K562 (cell line): ENCODE data around the gene GFOD1.

Experiments
- CEBPG ChIP-seq, 3 experiments: fragments of 200-800 bp in 1 of 3; sonication (Bioruptor generic) in 1 of 3; sonication (generic) in 1 of 3; formaldehyde crosslinking in 1 of 3; IDR thresholded peaks in 2 of 3; conservative IDR thresholded peaks in 1 of 3; 2 replicates each; pipeline versions ENCODE4 v1.6.1 to v1.8.0; 2016 to 2022; ENCODE audit warnings: missing compliant biosample characterization in 2 of 3, missing genetic modification characterization in 2 of 3, mild to moderate bottlenecking in 1 of 3, missing genetic modification reagents in 1 of 3
- CTCF ChIP-seq, 3 experiments: IDR thresholded peaks in 2 of 3; conservative IDR thresholded peaks in 1 of 3; 2 replicates each; pipeline ENCODE4 v1.5.1; 2011 to 2012; ENCODE audit warnings: low read length in 3 of 3, mild to moderate bottlenecking in 3 of 3, control low read depth in 2 of 3, improper control_type of control experiment in 1 of 3, inconsistent platforms in 1 of 3, low read depth in 1 of 3, mixed read lengths in 1 of 3, moderate library complexity in 1 of 3; ENCODE audit not compliant: insufficient read depth in 2 of 3
- IFI16 ChIP-seq: fragments of 250-450 bp; sonication (Bioruptor Pico); IDR thresholded peaks from 2 replicates; pipeline ENCODE4 v2.1.2; 2022; ENCODE audit warnings: mild to moderate bottlenecking, inconsistent platforms
- KAT2B ChIP-seq: IDR thresholded peaks from one replicate; pipeline ENCODE4 v1.6.1; 2012; ENCODE audit warnings: low read depth, mild to moderate bottlenecking, control low read depth, inconsistent platforms, low read length, moderate library complexity
- MTA1 ChIP-seq: fragments of 450-650 bp; IDR thresholded peaks from 2 replicates; pipeline ENCODE4 v1.6.1; 2017; ENCODE audit warnings: borderline replicate concordance
- POLR2A ChIP-seq: fragments of 450-650 bp; conservative IDR thresholded peaks from 2 replicates; pipeline ENCODE4 v1.6.1; 2016
- RBM39 ChIP-seq: fragments of 200-400 bp; formaldehyde crosslinking; optimal IDR thresholded peaks from 2 replicates; pipeline ENCODE3; 2018; ENCODE audit warnings: low read depth, low read length
- SAFB ChIP-seq: fragments of 200-400 bp; formaldehyde crosslinking; IDR thresholded peaks from 2 replicates; pipeline ENCODE4 v1.6.1; 2017; ENCODE audit warnings: low read depth, low read length, borderline replicate concordance
- SMARCA4 ChIP-seq: fragments of 450-650 bp; IDR thresholded peaks from 2 replicates; pipeline ENCODE4 v1.6.1; 2016
- ZNF217 ChIP-seq: sonication (generic); formaldehyde crosslinking; IDR thresholded peaks from 2 replicates; pipeline ENCODE4 v1.8.0; 2022; ENCODE audit warnings: mild to moderate bottlenecking, missing genetic modification reagents
- ZNF407 ChIP-seq: fragments of 450-650 bp; IDR thresholded peaks from 2 replicates; pipeline ENCODE4 v1.6.1; 2016; ENCODE audit warnings: low read depth
- ZNF584 ChIP-seq: fragments of 200-800 bp; sonication (Bioruptor generic); IDR thresholded peaks from 2 replicates; pipeline ENCODE4 v1.6.1; 2016; ENCODE audit warnings: low read depth, mild to moderate bottlenecking, missing genetic modification characterization, missing compliant biosample characterization
- ZNF830 ChIP-seq: fragments of 250-450 bp; sonication (Bioruptor Pico); IDR thresholded peaks from 2 replicates; pipeline ENCODE4 v1.5.0; 2021; ENCODE audit warnings: mild to moderate bottlenecking
- TF ChIP-seq, protein P1 (sequence below): fragments of 150-350 bp; conservative IDR thresholded peaks from 2 replicates; pipeline ENCODE4 v1.6.1; 2014; ENCODE audit warnings: low read length

- TF ChIP-seq CTCF (IDR thresholded peaks at IDR 0.05 in 2 of 3, conservative IDR thresholded peaks at IDR 0.05 in 1 of 3; ENCODE audit: insufficient read depth in 2 of 3, low read depth in 1 of 3, low read length in 3 of 3) = no peak
- no peak for TF ChIP-seq ZNF830
- TF ChIP-seq SAFB = no peak
- no peak for TF ChIP-seq ZNF217
- TF ChIP-seq MTA1 = no peak
- no peak for TF ChIP-seq KAT2B
- no peak for TF ChIP-seq ZNF584
- no peak for TF ChIP-seq IFI16 (CRISPR knock-in tag)
- no peak for TF ChIP-seq CEBPG (CRISPR knock-in tag; IDR thresholded peaks at IDR 0.05)
- no peak for TF ChIP-seq CEBPG (tag; conservative IDR thresholded peaks at IDR 0.05 in 1 of 2, IDR thresholded peaks at IDR 0.05 in 1 of 2)
- no peak for TF ChIP-seq POLR2A
- TF ChIP-seq ZNF407 = no peak
- TF ChIP-seq, protein P1, sequence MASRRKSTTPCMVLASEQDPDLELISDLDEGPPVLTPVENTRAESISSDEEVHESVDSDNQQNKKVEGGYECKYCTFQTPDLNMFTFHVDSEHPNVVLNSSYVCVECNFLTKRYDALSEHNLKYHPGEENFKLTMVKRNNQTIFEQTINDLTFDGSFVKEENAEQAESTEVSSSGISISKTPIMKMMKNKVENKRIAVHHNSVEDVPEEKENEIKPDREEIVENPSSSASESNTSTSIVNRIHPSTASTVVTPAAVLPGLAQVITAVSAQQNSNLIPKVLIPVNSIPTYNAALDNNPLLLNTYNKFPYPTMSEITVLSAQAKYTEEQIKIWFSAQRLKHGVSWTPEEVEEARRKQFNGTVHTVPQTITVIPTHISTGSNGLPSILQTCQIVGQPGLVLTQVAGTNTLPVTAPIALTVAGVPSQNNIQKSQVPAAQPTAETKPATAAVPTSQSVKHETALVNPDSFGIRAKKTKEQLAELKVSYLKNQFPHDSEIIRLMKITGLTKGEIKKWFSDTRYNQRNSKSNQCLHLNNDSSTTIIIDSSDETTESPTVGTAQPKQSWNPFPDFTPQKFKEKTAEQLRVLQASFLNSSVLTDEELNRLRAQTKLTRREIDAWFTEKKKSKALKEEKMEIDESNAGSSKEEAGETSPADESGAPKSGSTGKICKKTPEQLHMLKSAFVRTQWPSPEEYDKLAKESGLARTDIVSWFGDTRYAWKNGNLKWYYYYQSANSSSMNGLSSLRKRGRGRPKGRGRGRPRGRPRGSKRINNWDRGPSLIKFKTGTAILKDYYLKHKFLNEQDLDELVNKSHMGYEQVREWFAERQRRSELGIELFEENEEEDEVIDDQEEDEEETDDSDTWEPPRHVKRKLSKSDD = no peak
- no peak for TF ChIP-seq RBM39
- TF ChIP-seq SMARCA4 = no peak
These were observed 115.9 kb downstream of the GFOD1 start for GRCh38 chr6:13371421-13372072.
